Measurements from ENCODE around the gene ICAM3.
"Not testable (repeated sequence)": the region's sequence is repeated elsewhere in the genome, so short reads cannot be mapped to it uniquely, and the experiment has no call there.

Gene ICAM3

GRCh38 chr19:10344780-10345179 lies 5.4 kb upstream of the ICAM3 start:
- no peak for DNase-seq (ENCODE audit: low read depth in 2 of 2)

- no peak for DNase-seq (ENCODE audit: low read depth in 2 of 2)
These were observed 4.1 kb upstream of the ICAM3 start for GRCh38 chr19:10343495-10343894.

- DNase-seq (ENCODE audit: low read depth in 2 of 2), result no peak
These were observed 553 bp upstream of the ICAM3 start for GRCh38 chr19:10339977-10340376.

GRCh38 chr19:10338940-10339339 lies 484 bp downstream of the ICAM3 start:
- no peak for DNase-seq (ENCODE audit: low read depth in 2 of 2)

- not testable (repeated sequence) for DNase-seq (ENCODE audit: low read depth in 2 of 2)
These were observed 2.7 kb downstream of the ICAM3 start for GRCh38 chr19:10336725-10337124.

GRCh38 chr19:10335352-10335985 lies 4.0 kb downstream of the ICAM3 start:
- no peak for DNase-seq (ENCODE audit: low read depth in 2 of 2)

- no peak for DNase-seq (ENCODE audit: low read depth in 2 of 2)
These were observed 4.7 kb downstream of the ICAM3 start for GRCh38 chr19:10334588-10335351.

- no peak for DNase-seq (ENCODE audit: low read depth in 2 of 2)
These were observed 5.5 kb downstream of the ICAM3 start for GRCh38 chr19:10333758-10334587.

- peak; percentile 94 to 97 for DNase-seq (ENCODE audit: low read depth in 2 of 2)
These were observed 6.3 kb downstream of the ICAM3 start, which contains the start of gene RAVER1 for GRCh38 chr19:10332965-10333757. Gene RAVER1 (minus strand): TSS chr19:10333529. CDS start chr19:10333507, 22 bp downstream.

GRCh38 chr19:10332158-10332964 lies 7.1 kb downstream of the ICAM3 start:
- no peak for DNase-seq (ENCODE audit: low read depth in 2 of 2)

- DNase-seq (ENCODE audit: low read depth in 2 of 2), result no peak
These were observed 9.9 kb downstream of the ICAM3 start for GRCh38 chr19:10329555-10329954.

- DNase-seq (ENCODE audit: low read depth in 2 of 2), result no peak
These were observed 10.6 kb downstream of the ICAM3 start for GRCh38 chr19:10328558-10329429.

- no peak for DNase-seq (ENCODE audit: low read depth in 2 of 2)
These were observed 11.6 kb downstream of the ICAM3 start for GRCh38 chr19:10327793-10328192.

GRCh38 chr19:10325732-10326131 lies 13.7 kb downstream of the ICAM3 start:
- no peak for DNase-seq (ENCODE audit: low read depth in 2 of 2)

GRCh38 chr19:10321874-10322835 lies 17.3 kb downstream of the ICAM3 start:
- DNase-seq (ENCODE audit: low read depth in 2 of 2), result no peak

- no peak for DNase-seq (ENCODE audit: low read depth in 2 of 2)
These were observed 18.0 kb downstream of the ICAM3 start for GRCh38 chr19:10321417-10321797.

- DNase-seq (ENCODE audit: low read depth in 2 of 2), result no peak
These were observed 18.6 kb downstream of the ICAM3 start for GRCh38 chr19:10320602-10321416.
